ENCODE data around the gene RDH13.
"Not testable (repeated sequence)": the region's sequence is repeated elsewhere in the genome, so short reads cannot be mapped to it uniquely, and the experiment has no call there.

Gene RDH13

GRCh38 chr19:55076321-55076720 lies 13.4 kb upstream of the RDH13 start:
- DNase-seq = no peak

DNA sequence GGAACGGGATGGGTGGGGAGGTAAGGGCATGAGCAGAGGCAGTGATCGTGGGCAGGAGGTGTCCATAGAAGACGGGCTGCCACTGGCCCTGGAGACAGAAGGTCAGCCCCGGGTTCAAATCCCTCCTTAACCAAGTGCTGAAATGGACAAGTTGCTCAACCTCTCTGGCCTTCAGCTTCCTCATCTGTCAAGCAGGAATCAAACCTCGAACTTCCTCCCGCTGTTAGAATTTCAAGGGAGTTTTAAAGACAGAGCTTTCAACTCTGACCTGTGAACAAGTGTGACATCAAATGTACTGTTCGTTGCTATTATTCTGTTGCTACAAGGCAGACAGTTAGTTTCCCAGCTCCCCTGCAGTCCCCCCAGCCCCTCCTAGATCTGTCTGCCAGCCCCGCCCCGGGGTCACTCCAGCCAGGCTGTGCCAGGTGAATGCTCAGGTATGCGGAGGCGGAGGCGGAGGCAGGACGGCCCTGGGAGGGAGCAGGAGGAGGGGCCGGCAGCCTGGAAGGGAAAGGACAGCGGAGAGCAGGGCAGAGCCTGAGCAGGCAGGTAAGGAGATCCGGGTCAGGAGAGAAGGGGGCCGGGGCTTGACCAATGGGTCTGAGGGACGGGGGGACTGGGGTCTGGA lies 12.5 kb upstream of the RDH13 start, which contains the start of gene EPS8L1:
Gene EPS8L1 (plus strand): TSS at position 499 of the 628 bp plus-strand sequence. CDS start 576 bp downstream, outside the sequence.
- peak; percentile 31 for DNase-seq

- DNase-seq = no peak
These were observed 9.0 kb upstream of the RDH13 start for GRCh38 chr19:55071913-55072312.

- DNase-seq = peak; percentile 32
These were observed 8.2 kb upstream of the RDH13 start for GRCh38 chr19:55071129-55071502.

- no peak for DNase-seq
These were observed 7.6 kb upstream of the RDH13 start for GRCh38 chr19:55070466-55071128.

- no peak for DNase-seq
These were observed 6.9 kb upstream of the RDH13 start for GRCh38 chr19:55069865-55070197.

- no peak for DNase-seq
These were observed 6.3 kb upstream of the RDH13 start for GRCh38 chr19:55068950-55069864.

GRCh38 chr19:55067869-55068268 lies 4.9 kb upstream of the RDH13 start:
- no peak for DNase-seq

GRCh38 chr19:55066107-55066709 lies 3.3 kb upstream of the RDH13 start:
- no peak for DNase-seq

GRCh38 chr19:55065516-55065915 lies 2.6 kb upstream of the RDH13 start:
- not testable (repeated sequence) for DNase-seq

GRCh38 chr19:55063492-55063843 lies 520 bp upstream of the RDH13 start:
- DNase-seq = no peak

GRCh38 chr19:55060287-55060686 lies 2.7 kb downstream of the RDH13 start:
- DNase-seq = not testable (repeated sequence)

DNA sequence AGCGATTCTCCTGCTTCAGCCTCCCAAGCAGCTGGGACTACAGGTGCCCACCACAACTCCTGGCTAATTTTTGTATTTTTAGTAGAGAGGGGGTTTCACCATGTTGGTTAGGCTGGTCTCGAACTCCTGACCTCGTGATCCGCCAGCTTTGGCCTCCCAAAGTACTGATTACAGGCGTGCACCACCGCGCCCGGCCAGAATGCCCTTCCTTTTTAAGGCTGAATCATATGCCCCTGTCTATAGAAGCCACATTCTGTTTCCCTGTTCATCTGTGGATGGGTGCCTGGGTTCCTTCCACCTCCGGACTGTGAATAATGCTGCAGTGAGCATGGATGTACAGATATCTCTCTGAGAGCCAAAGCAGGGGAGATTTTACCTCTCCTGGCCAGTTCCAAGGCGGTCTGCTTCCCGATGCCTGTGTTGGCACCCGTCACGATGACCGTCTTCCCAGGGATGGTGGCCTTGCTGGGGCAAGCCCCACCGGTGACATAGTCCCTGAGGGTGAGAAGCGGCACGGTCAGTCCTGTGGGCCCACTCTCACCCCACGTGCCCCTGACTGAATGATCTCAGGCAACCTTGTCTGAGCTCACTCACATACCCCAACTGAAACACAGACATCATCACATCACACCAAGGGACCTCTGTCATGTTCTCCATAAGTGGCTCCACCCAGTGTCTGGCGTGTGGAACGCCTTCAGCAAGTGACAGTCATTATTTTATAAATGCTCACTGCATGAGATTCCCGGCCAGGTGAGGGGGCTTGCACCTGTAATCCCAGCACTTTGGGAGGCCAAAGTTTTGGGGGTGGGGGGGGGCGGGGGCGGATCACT lies 4.0 kb downstream of the RDH13 start:
- no peak for DNase-seq

DNA sequence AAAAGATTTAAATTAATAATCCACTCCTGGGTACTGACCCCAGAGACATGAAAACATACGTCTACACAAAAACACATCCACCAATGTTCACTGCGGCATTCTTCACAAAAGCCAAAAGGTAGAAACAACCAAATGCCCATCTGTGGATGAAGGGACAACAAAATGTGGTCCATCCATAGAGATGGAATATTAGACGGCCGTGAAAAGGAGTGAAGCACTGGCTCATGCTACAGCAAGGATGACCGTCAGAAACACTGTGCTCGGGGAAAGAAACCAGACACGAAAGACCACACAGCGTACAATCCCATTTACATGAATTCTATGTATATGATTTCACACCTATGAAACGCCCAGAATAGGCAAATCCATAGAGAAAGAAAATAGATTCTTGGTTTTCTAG lies 6.1 kb downstream of the RDH13 start:
- no peak for DNase-seq

DNA sequence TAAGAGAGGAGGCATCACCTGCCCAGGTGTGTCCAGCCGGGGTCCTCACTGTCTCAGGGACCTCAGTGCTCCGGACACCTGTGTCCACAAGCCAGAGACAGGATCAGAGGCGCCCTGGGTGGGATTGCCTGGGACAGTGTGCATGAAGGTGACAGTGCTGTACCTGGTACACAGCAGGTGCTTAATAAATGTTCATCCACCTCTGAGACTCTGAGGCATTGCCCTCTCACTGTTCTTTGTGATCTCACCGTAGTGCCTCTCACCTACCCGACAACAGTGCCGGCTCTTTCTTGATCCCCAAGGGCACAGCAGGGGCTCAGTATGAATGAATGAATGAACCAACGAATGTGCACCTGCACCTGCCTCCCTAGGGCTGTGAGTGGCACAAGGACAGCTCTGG lies 9.2 kb downstream of the RDH13 start:
- no peak for DNase-seq

GRCh38 chr19:55050749-55051532 lies 12.0 kb downstream of the RDH13 start:
- DNase-seq = no peak

DNA sequence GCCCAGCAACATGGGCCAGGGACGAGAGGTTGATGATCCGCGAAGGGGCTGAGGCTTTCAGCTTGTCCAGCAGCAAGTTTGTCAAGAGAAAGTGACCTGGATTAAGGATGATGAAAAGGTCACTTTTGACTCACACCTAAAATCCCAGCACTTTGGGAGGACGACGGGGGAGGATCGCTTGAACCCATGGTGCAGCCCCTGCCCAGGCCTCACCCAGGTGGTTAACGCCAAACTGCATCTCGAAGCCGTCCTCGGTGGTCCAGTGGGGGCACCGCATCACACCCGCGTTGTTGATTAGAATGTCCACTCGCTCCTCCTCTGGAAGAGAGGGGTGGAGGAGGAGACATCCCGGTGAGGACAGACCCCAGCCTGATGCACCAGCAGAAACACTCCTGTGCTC lies 14.5 kb downstream of the RDH13 start:
- no peak for DNase-seq

GRCh38 chr19:55047951-55048350 lies 15.0 kb downstream of the RDH13 start:
- DNase-seq = no peak

- no peak for DNase-seq
These were observed 15.8 kb downstream of the RDH13 start for GRCh38 chr19:55046975-55047622.

DNA sequence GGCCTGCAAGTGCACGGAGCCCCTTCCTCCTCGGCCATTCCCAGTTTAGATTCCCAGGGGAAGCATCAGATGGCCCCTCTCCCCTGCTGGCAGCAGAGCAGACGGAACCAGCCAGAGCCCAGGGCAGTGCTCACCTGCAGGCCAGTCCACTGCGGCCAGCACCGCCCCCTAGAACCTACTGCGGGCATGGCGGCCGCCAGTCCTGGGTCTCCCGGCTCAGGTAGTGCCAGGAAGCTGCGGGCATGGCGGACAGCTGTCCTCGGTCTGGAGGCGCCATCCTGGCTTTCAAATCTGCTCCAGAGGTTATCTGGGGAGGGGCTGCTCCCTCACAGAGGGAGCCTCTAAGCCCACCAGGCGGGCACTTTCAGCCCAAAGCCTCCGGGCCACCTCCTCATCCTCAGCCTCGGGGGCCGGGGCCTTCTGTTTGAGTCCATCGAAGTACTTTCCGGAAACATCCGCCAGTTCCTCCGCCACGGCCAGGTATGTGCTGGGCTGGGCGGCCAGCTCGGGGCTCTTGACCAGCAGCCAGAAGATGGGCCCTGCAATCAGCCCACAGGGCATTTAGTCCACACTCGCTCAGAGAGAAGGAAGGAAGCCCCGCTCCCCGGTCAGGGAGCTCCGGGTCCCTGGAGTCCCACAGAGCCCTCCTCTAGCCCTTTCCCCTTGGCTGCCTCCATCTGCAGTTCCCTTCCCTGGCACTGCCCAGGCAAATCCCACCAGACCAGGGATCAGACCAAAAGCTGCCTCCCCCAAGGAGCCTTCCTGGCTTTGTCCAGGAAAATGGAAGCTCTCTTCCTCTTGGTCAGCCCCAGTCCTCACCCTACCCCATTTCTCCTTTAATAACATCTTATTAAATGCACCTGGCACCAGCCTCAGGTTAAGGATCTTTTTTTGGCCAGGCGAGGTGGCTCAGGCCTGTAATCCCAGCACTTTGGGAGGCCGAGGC lies 17.9 kb downstream of the RDH13 start:
- DNase-seq = no peak
